Measurements from ENCODE around the gene TOP1.

The TOP1 gene

DNA sequence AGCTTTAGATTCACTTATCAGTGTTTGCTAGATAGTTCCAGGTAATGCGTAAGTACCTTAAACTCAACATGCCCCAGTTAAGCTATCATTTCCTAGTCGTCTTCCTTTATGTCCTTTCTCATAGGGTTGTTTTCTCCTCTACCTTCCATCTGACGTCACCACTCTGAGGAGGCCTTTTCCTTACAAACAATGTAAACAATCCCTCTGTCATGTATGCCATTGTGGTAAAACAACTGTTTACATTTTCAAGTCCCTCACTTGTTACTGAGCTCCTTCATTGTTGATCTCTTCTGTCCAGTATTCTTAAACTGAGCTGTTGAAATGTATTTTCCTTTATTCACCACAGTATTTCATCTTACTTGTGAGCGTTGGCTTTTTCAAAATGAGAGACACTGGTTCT, 63.3 kb downstream of the TOP1 start:
- no peak overlapping the region for H3K4me3 ChIP-seq (ENCODE audit: low read length)
- TF ChIP-seq, protein P1, sequence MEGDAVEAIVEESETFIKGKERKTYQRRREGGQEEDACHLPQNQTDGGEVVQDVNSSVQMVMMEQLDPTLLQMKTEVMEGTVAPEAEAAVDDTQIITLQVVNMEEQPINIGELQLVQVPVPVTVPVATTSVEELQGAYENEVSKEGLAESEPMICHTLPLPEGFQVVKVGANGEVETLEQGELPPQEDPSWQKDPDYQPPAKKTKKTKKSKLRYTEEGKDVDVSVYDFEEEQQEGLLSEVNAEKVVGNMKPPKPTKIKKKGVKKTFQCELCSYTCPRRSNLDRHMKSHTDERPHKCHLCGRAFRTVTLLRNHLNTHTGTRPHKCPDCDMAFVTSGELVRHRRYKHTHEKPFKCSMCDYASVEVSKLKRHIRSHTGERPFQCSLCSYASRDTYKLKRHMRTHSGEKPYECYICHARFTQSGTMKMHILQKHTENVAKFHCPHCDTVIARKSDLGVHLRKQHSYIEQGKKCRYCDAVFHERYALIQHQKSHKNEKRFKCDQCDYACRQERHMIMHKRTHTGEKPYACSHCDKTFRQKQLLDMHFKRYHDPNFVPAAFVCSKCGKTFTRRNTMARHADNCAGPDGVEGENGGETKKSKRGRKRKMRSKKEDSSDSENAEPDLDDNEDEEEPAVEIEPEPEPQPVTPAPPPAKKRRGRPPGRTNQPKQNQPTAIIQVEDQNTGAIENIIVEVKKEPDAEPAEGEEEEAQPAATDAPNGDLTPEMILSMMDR (conservative IDR thresholded peaks at IDR 0.05; ENCODE audit: low read depth, low read length): no peak
- no peak for DNase-seq (ENCODE audit: low read depth)

DNA sequence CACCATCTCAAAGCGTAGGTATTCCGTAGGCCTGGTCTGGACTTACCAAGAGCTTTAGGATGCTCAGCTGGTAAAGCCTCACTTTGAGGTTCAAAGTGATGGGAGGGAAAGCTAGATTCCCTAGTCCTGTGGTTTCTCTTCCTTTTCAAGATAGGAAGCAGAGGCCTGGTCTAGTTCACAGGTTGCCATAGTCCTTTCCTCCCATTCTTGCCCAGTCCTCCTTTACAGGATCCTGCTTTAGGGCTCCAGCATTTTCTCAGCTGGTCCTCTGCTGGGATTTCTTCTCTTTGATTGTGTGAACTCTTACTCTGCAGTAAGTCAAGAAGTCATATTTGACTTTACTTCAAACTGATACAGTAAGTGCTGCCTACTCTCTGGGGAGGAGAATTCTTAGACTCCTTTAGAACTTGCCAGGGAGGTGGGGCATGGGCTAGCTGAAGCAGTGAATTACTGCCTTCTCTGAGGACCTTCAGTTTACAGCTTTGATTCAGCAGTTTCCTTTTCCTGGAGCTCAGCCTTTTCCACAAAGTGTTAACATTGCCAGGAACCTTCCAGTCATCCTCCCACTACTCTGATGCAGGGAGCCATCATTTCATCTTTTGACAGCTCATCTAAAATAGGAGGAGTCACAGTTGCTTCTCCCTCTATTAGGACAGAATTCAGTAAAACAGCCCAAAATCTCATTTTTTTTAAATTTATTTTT, 65.9 kb downstream of the TOP1 start:
- no peak overlapping the region for H3K4me3 ChIP-seq (ENCODE audit: low read length)
- no peak for DNase-seq (ENCODE audit: low read depth)
- TF ChIP-seq, protein P1 (conservative IDR thresholded peaks at IDR 0.05; ENCODE audit: low read depth, low read length): no peak

DNA sequence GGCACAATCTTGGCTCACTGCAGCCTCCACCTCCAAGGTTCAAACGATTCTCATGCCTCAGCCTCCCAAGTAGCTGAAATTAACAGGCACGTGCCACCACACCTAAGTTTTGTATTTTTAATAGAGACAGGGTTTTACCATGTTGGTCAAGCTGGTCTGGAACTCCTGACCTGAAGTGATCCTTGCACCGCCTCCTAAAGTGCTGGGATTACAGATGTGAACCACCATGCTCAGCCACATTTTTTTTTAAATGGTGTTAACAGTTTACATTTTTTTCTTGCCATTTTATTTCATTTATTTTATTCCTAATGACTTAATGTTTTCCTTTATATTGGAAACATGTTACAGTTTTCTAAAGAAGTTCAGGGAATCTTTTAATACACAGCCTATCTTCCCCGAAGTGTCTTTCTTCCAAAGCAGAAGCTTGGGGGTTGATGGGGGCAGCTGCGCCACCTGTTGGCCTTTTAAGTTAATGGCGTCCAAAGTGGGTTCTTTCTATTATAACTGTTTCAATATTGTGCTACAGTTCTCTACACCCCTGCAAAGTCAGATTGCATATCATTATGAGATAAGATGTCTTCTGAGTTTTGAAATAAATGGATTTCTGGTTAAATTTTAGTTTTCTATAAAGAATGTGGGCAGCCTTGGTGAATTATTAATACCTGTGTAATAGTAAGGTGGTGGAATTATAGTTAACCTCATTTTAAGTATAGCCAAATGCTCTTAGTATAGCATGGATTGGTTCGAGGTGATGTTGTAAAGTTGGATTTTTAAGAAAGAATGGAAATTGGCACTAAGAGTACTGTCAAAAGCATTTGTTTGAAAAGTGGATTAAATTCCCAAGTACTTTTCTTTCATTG, 66.7 kb downstream of the TOP1 start:
- TF ChIP-seq, protein P1 (conservative IDR thresholded peaks at IDR 0.05; ENCODE audit: low read depth, low read length): peak; percentile 83
- DNase-seq (ENCODE audit: low read depth): no peak
- no peak overlapping the region for H3K4me3 ChIP-seq (ENCODE audit: low read length)

DNA sequence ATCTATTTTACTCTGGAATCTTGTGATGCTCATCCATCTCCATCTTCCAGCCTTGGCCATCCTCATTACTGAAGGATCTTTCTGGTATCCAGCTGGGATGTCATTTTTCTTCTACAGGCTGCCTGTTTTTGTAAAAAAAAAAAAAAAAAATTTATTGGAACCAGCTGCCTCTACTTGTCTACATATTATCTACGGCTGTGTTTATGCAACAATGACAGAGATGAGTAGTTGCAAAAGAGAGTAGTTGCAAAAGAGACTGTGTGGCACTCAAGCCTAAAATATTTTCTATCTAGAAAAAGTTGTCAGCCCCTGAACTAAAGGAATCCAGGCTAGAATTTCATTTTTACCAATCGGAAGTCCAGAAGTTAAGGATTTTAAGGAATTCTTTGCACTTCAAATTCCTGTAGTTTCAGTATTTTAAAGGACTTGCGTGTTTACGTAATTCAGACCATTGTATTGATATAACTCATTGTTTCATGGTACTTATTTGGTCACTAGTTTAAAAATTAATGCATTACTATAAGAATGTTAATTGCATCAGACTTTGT, 70.2 kb downstream of the TOP1 start:
- no peak for DNase-seq (ENCODE audit: low read depth)
- TF ChIP-seq, protein P1 (conservative IDR thresholded peaks at IDR 0.05; ENCODE audit: low read depth, low read length): no peak
- no peak overlapping the region for H3K4me3 ChIP-seq (ENCODE audit: low read length)

DNA sequence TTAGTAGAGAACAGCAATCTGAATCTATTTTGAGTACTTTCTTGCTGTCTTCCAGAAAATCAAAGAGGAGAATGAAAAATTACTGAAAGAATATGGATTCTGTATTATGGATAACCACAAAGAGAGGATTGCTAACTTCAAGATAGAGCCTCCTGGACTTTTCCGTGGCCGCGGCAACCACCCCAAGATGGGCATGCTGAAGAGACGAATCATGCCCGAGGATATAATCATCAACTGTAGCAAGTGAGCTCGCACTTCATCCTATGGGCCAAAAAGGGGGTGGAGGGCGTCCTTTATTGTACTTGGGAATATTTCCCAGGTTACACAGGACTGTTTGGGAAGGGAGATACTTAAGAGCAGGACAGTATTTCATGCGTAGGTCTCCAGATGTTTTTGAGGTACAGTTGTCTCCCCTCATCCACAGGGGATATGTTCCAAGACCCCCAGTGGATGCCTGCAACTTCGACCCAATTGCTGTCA, 71.4 kb downstream of the TOP1 start:
- TF ChIP-seq, protein P1 (conservative IDR thresholded peaks at IDR 0.05; ENCODE audit: low read depth, low read length): no peak
- H3K4me3 ChIP-seq (ENCODE audit: low read length): no peak overlapping the region
- DNase-seq (ENCODE audit: low read depth): no peak

DNA sequence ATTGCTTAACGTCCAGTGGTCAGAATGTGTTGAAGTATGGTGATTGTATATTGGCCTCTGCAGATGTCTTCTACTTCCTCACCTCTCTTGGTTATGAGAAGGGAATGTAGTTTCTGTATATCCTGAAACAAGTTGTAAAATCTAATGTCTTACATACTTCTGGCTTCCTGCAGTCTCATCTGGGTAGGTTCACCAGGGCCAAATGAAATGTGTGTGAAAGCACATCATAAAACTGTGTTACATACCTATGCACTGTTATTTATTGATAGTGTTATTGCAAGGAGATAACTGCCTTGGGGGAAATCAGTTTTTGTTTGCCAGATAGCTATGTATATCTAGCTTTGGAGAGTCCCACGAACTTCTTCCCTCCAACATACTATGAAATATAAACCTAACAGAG, 73.0 kb downstream of the TOP1 start:
- TF ChIP-seq, protein P1 (conservative IDR thresholded peaks at IDR 0.05; ENCODE audit: low read depth, low read length): no peak
- H3K4me3 ChIP-seq (ENCODE audit: low read length): no peak overlapping the region
- no peak for DNase-seq (ENCODE audit: low read depth)

Measured in retinal pigment epithelial cell (primary cell).